Measurements from ENCODE around the gene KCP.

- TF ChIP-seq CTCF (IDR thresholded peaks at IDR 0.05) (no peak), EP300 (IDR thresholded peaks at IDR 0.05) (no peak), POLR2A (IDR thresholded peaks at IDR 0.05) (no peak)
Measured at GRCh38 chr7:128913870-128914565, 3.5 kb upstream of the KCP start.

All from ovary (tissue), 3 donors.